Measurements from ENCODE around the gene C12orf43.
"Not testable (repeated sequence)": the region's sequence is repeated elsewhere in the genome, so short reads cannot be mapped to it uniquely, and the experiment has no call there.

Gene C12orf43, protein sequence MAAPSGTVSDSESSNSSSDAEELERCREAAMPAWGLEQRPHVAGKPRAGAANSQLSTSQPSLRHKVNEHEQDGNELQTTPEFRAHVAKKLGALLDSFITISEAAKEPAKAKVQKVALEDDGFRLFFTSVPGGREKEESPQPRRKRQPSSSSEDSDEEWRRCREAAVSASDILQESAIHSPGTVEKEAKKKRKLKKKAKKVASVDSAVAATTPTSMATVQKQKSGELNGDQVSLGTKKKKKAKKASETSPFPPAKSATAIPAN

DNA sequence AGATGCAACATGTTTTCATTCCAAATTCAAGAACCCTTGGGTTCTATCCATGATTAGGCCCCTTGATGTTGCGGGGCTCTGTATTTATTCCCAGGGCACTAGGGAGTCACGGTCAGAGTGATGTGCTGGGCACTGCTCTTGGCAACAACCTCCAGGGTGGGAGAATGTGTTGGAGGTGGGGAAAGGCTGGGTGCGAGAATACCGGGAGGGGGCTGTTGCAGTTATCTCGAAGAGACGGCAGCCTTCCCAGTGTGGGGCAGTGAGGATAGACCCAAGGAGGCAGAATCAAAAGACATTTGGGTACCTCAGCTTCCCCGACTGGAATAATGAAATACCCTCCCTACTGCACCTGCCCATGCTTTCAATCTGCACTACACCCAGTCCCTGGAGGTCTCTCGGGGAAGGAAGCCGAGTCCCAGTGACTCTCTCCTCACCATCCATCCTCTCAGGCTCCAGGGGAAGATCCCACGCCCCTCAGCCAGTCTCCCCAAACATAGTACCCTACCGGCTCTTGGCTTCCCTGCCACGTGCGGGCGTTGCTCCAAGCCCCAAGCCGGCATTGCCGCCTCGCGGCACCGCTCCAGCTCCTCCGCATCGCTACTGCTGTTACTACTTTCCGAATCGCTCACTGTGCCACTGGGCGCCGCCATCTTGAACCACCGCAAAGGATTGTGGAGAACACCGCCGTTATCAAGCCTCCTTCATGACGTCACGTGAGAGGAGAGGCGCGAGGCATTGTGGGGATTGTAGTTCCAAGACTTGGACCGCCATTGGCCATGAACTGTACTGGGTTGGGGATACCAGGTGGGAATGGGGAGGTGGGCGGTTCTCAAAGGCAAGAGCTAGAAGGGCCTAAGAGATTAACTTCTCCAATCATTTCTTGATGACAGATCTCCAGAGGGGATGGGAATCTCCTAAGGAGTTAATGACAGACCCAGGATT is at the start of gene C12orf43:
C12orf43 (minus strand) TSS at position 663 of the 942 bp plus-strand sequence; CDS start at position 650, 13 bp downstream.
- peak; percentile 91 for DNase-seq (ENCODE audit: low read depth)
- H3K4me3 ChIP-seq (replicated peaks; ENCODE audit: low read depth, low read length), result peak within 1 kb of the TSS; percentile 94
- TF ChIP-seq, protein P1, sequence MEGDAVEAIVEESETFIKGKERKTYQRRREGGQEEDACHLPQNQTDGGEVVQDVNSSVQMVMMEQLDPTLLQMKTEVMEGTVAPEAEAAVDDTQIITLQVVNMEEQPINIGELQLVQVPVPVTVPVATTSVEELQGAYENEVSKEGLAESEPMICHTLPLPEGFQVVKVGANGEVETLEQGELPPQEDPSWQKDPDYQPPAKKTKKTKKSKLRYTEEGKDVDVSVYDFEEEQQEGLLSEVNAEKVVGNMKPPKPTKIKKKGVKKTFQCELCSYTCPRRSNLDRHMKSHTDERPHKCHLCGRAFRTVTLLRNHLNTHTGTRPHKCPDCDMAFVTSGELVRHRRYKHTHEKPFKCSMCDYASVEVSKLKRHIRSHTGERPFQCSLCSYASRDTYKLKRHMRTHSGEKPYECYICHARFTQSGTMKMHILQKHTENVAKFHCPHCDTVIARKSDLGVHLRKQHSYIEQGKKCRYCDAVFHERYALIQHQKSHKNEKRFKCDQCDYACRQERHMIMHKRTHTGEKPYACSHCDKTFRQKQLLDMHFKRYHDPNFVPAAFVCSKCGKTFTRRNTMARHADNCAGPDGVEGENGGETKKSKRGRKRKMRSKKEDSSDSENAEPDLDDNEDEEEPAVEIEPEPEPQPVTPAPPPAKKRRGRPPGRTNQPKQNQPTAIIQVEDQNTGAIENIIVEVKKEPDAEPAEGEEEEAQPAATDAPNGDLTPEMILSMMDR (IDR thresholded peaks at IDR 0.05; ENCODE audit: low read length, missing control alignments), result no peak

DNA sequence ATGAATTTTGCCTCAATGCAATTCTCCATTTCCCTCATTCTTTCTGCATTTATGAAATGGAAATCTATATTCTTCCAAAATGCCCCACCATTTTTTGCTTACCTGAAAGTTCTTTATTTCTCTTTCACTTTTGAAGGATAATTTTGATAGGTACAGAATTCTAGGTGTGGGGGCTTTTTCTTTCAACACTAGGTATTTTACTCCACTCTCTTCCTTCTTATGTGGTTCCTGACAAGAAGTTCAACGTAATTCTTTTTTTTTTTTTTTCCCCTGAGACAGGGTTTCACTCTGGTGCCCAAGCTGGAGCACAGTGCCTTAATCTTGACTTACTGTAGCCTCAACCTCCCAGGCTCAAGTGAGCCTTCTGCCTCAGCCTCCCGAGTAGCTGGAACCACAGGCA is 49.1 kb upstream of the C12orf43 start:
- no peak overlapping the region for H3K4me3 ChIP-seq (replicated peaks; ENCODE audit: low read depth, low read length)
- DNase-seq (ENCODE audit: low read depth), result no peak
- TF ChIP-seq, protein P1 (IDR thresholded peaks at IDR 0.05; ENCODE audit: low read length, missing control alignments), result no peak

DNA sequence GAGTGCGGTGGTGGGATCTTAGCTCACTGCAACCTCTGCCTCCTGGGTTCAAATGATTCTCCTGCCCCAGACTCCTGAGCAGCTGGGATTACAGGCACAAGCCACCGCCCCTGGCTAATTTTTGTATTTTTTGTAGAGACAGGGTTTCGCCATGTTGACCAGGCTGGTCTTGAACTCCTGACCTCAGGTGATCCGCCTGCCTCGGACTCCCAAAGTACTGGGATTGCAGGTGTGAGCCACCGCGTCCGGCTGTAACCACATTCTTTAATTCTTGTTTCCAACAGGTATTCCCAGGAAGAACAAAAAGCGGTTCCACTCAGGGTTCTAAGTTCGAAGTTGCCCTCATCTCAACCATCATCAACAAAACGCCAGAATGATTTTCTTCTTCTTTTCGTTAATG is 48.3 kb upstream of the C12orf43 start:
- DNase-seq (ENCODE audit: low read depth); H3K4me3 ChIP-seq (replicated peaks; ENCODE audit: low read depth, low read length): not testable (repeated sequence)

DNA sequence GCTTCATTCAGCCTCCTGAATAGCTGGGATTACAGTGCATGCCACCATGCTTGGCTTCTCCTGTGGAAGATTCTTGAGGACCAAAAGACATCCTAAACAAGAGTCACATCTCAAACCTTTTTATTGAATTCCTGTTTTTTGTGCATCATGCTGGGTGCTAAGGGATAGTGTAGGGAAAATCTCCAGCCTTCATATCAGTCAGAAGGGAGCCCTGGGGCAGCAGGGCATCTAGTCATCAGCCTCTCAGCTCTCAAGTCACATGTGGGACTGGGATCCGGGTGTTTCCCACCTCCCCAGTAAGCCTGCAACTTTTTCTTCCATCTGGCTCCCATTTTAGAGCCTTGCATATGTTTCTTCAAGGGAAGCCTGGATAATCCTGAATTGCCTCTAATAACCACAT is 47.8 kb upstream of the C12orf43 start:
- TF ChIP-seq, protein P1 (IDR thresholded peaks at IDR 0.05; ENCODE audit: low read length, missing control alignments), result no peak
- H3K4me3 ChIP-seq (replicated peaks; ENCODE audit: low read depth, low read length), result no peak overlapping the region
- DNase-seq (ENCODE audit: low read depth), result no peak

DNA sequence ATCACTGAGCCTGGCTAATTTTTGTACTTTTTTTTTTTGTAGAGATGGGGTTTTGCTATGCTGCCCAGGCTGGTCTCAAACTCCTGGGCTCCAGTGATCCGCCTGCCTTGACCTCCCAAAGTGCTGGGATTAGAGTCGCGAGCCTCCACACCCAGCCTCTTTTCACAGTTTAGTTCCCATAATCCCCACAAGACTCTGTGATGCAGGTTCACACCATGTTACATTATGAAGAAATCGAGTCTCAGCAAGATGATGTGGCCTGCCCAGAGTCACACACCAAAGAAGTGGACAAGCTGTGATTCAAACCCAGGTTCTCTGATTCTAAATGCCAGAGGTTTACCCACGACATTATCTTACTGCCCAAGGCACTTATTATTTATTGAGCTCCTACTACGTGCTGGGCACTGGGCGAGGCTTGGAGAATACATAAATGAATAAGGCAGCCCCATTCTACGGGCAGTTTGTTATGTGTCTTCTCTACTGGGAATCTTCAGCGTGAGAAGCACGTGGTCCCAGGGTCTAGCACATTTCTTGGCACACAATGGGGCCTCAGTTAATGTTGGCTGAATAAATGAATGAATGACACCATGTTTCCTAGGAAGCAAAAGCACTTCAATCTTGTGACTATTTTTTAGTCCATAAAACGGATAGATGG is 46.2 kb upstream of the C12orf43 start:
- TF ChIP-seq, protein P1 (IDR thresholded peaks at IDR 0.05; ENCODE audit: low read length, missing control alignments), result no peak
- H3K4me3 ChIP-seq (replicated peaks; ENCODE audit: low read depth, low read length), result no peak overlapping the region
- no peak for DNase-seq (ENCODE audit: low read depth)

DNA sequence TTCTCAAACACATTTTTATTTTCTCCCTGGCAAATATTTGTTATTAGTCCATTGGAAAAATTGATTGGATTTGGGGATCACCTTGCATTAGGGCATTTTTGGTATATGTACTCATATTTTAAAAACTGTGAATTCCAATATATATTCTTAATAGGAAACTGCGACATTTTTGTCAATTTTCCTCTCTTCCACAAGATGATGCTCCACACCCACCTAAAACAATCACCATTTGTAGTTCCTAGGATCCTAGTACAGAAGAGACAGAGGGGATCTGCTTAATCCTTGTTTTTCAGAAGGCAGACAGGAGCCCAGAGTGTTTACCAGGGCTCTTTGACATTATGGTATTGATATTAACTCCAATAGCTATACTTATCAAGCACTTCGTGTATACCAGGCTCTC is 45.5 kb upstream of the C12orf43 start:
- peak; percentile 42 for DNase-seq (ENCODE audit: low read depth)
- TF ChIP-seq, protein P1 (IDR thresholded peaks at IDR 0.05; ENCODE audit: low read length, missing control alignments), result peak; percentile 30
- H3K4me3 ChIP-seq (replicated peaks; ENCODE audit: low read depth, low read length), result no peak overlapping the region
